Progenitor cell of endocrine pancreas (in vitro differentiated cells): Measurements from ENCODE around the gene SCN11A. TPM values are rescaled to one million over a fixed set of nuclear protein-coding genes. Genes with fewer than 3 reads are reported as not detected.

ENCODE experiments used
- DNase-seq: peaks from one replicate; pipeline ENCODE4 v3.0.0; 2021; ENCODE audit warnings: low spot score; ENCODE audit not compliant: unreplicated experiment
- H3K27ac Mint-ChIP-seq: 2 replicates; pipeline ENCODE4 v1.8.0; 2021; ENCODE audit warnings: mild to moderate bottlenecking, moderate library complexity, mixed read lengths
- H3K27me3 Mint-ChIP-seq: 2 replicates; pipeline ENCODE4 v1.8.0; 2021; ENCODE audit warnings: mixed read lengths
- H3K36me3 Mint-ChIP-seq: 2 replicates; pipeline ENCODE4 v1.8.0; 2022; ENCODE audit warnings: mixed read lengths; ENCODE audit not compliant: insufficient read depth
- H3K4me1 Mint-ChIP-seq: 2 replicates; pipeline ENCODE4 v1.8.0; 2021; ENCODE audit warnings: low read depth, mixed read lengths
- H3K4me3 Mint-ChIP-seq: 2 replicates; pipeline ENCODE4 v1.8.0; 2021; ENCODE audit warnings: low read depth, mild to moderate bottlenecking, moderate library complexity, mixed read lengths
- H3K9me3 Mint-ChIP-seq: 2 replicates; pipeline ENCODE4 v1.8.0; 2021; ENCODE audit warnings: low read depth, mixed read lengths
- total RNA-seq: library from RNA; stranded (reverse); gene quantifications from 2 replicates; pipeline ENCODE4 v1.2.1, GENCODE V29; 2021
- TF ChIP-seq, protein P1 (sequence below): fragments of 200-600 bp; sonication (generic); IDR thresholded peaks from one replicate; pipeline ENCODE4 v1.5.0; 2021; ENCODE audit warnings: antibody characterized with exemption, mild to moderate bottlenecking; ENCODE audit not compliant: unreplicated experiment

The SCN11A gene
- total RNA-seq, 1 donor from 2014 or later = 1.6 TPM

- Mint-ChIP-seq H3K4me3 (no peak overlapping the region), H3K9me3 (peaks cover 6% of the 10 kb centered on the region), H3K36me3 (peaks cover 3% of the 10 kb centered on the region), H3K27ac (no peak overlapping the region), H3K4me1 (no peaks in the 10 kb centered on the region), H3K27me3 (no peaks in the 10 kb centered on the region)
- DNase-seq = no peak
- TF ChIP-seq, protein P1, sequence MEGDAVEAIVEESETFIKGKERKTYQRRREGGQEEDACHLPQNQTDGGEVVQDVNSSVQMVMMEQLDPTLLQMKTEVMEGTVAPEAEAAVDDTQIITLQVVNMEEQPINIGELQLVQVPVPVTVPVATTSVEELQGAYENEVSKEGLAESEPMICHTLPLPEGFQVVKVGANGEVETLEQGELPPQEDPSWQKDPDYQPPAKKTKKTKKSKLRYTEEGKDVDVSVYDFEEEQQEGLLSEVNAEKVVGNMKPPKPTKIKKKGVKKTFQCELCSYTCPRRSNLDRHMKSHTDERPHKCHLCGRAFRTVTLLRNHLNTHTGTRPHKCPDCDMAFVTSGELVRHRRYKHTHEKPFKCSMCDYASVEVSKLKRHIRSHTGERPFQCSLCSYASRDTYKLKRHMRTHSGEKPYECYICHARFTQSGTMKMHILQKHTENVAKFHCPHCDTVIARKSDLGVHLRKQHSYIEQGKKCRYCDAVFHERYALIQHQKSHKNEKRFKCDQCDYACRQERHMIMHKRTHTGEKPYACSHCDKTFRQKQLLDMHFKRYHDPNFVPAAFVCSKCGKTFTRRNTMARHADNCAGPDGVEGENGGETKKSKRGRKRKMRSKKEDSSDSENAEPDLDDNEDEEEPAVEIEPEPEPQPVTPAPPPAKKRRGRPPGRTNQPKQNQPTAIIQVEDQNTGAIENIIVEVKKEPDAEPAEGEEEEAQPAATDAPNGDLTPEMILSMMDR = no peak
Measured at GRCh38 chr3:39029556-39029955, 22.2 kb downstream of the SCN11A start.

DNA sequence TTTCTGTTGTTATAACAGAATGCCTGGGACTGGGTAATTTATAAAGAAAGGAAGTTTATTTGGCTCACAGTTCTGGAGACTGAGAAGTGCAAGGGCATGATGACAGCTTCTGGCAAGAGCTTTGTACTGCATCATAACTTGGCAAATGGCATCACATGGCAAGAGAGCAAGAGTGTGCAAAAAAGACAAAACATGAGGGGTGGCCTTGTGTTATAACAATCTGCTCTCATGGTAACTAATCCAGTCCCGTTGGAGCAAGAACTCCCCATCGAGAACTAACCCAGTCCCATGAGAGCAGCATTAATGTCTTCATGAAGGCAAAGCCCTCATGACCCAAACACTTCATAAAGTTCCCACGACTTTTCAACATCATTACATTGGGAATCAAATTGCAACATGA lies 23.2 kb downstream of the SCN11A start:
- Mint-ChIP-seq H3K27me3 (no peaks in the 10 kb centered on the region), H3K27ac (no peak overlapping the region), H3K4me1 (no peaks in the 10 kb centered on the region), H3K4me3 (no peak overlapping the region), H3K9me3 (no peaks in the 10 kb centered on the region), H3K36me3 (no peaks in the 10 kb centered on the region)
- DNase-seq = no peak
- TF ChIP-seq, protein P1 = no peak

GRCh38 chr3:39025222-39025970 lies 26.3 kb downstream of the SCN11A start:
- Mint-ChIP-seq H3K4me3 (no peak overlapping the region), H3K27ac (no peak overlapping the region), H3K27me3 (no peaks in the 10 kb centered on the region), H3K36me3 (no peaks in the 10 kb centered on the region), H3K4me1 (peaks cover 5% of the 10 kb centered on the region), H3K9me3 (no peaks in the 10 kb centered on the region)
- no peak for DNase-seq
- TF ChIP-seq, protein P1 = no peak

DNA sequence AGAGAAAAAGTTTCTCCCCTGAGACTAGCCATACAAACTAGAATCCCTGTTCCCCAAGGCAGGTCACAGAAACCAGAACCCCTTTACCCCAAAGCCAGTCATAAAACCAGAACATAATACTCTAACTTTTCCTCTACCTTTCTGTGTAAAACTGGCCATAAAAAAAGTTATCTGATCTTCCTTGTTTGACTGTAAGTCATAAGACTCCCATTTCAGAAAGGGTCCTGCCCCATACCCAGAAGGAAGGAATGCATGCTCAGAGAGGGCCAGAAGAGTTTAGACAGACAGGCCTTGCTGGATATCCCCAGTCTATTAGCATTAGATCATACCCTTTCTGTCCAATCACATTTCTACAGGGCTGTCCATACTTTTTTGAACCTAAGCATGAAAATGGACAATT lies 27.2 kb downstream of the SCN11A start:
- no peaks in the 10 kb centered on the region for H3K36me3 Mint-ChIP-seq
- H3K27me3 Mint-ChIP-seq = no peaks in the 10 kb centered on the region

DNA sequence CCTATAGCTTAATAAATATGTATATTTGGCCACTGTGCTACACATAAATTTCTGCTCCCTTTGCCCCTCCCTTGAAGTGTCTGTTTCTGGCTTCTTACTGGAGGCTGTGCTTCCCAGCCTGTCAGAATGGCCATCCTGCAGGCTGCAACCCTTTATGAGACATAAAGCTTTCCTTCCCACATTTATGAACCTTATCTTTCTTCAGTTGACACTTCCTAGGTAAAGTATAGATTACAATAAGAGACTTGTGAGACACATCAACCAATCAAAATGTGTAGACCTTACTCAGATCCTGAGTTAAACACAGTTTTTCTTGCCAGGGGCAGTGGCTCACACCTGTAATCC lies 29.5 kb downstream of the SCN11A start:
- Mint-ChIP-seq H3K4me1 (peaks cover 5% of the 10 kb centered on the region), H3K4me3 (no peak overlapping the region), H3K27ac (no peak overlapping the region), H3K9me3 (no peaks in the 10 kb centered on the region), H3K27me3 (no peaks in the 10 kb centered on the region), H3K36me3 (no peaks in the 10 kb centered on the region)
- DNase-seq = no peak
- TF ChIP-seq, protein P1 = no peak

More for the DNA sequence above, 27.2 kb downstream of the SCN11A start:
- TF ChIP-seq, protein P1 = no peak
- Mint-ChIP-seq H3K4me1 (peaks cover 5% of the 10 kb centered on the region), H3K4me3 (no peak overlapping the region), H3K27ac (no peak overlapping the region), H3K9me3 (no peaks in the 10 kb centered on the region)
- DNase-seq = no peak
